HG03439 (cell line): ENCODE results near the gene SMIM41.

ENCODE experiments used
- ATAC-seq: cut with Tn5 transposase; IDR thresholded peaks from one replicate; pipeline ENCODE4 v1.9.1; 2021; ENCODE audit warnings: mild to moderate bottlenecking, moderate library complexity; ENCODE audit not compliant: unreplicated experiment

Gene SMIM41

DNA sequence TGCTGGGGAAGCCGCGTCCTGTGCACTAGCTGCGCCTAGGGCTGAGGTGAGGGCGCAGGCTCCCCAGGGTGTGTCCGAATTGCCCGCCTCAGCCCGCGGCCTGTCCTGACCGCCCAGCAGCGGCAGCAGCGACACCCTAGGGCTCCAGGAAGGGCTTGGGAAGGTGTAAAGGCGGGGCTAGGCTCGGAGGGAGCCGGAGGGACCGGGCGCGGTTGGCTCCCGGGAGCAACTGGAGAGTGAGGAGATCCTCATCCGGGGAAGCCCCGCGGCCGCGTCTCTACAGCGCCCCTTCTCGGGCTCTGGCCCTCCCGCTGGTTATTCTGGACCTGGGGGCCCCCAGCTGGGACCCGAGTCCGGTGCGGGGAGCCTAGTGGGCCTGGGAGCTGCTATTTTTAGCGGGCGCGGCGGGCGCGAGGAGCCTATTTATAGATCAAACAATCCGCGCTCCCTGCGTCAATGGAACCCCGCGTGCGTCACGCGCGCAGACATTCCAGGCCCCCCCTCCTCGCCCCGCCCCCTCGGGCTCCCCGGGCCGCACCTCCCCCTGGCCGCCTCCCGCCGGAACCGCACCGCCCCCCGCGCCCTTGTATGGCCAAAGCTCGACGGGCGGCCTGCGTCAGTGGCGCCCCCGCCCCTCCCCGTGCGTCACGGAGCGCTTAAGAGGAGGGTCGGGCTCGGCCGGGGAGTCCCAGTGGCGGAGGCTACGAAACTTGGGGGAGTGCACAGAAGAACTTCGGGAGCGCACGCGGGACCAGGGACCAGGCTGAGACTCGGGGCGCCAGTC is 28.6 kb upstream of the SMIM41 start, which contains the start of gene NR4A1:
Gene NR4A1 (plus strand): TSS at position 685 of the 784 bp plus-strand sequence. CDS start 2,887 bp downstream, outside the sequence.
- ATAC-seq: peak; percentile 79

DNA sequence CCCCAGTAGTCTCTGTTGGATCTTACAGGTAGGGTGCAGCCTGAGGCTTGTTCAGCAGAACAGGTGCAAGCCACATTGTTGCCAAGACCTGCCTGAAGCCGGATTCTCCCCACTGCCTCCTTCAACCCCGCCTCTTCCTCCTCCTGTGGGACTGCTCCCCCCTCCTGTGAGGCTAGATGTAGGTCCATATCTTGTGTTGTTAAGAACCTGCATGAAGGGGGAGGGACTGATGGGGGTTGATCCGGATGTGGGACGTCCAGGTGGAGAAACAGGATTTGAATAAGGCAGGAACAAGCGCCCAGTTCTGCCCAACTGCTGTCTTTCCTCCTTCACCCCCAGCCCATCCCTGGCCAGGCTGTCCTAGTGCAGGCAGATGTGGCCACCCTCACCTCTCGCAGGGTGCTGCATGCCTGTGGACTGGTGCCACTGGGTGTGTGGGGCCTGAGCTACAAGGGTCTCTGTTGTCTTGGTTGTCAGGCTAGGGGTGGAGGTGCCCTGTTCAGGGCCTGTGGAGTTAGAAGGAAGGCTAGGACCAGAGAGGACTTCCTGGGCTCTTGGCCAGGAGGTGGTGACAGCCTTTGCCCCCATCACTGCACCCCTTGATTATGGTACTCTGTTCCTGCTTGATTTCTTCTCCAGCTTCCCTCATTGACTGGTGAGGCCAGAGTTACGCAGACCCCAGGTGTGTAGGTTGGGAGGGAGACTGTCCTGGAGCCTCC is 26.9 kb upstream of the SMIM41 start:
- no peak for ATAC-seq

DNA sequence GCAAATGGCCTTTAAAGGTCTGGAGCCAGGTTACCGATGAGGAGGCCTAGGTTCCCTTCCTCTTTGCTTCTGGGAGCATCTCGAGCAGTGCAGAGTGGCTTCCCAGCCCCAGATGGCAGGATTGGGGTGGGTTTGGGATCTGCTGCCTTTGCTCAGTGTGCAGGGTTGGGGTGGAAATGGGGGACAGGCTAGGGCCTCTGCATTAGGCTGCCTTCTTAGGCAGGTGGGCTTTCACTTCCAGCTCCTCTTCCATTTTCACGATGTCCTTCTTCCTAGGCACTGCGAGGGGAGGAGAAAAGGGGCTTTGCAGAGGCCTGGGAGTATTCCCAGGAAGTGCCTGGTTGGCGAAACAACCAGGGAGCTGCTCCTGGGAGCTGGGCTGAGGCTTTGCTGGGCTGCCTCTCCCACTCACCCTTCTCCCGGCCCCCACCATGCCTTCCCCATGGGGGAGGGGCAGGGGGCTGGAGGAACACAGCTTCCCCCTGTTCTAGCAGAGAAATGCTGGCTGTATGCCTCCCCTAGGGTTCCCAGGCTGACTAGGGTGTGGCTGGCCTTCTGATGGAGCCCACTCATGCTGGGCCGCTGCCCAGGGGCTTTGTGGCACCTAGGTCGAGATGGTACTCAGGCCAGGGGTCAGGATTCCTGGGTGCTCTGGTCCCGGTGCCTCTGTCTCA is 25.8 kb upstream of the SMIM41 start:
- ATAC-seq: no peak

DNA sequence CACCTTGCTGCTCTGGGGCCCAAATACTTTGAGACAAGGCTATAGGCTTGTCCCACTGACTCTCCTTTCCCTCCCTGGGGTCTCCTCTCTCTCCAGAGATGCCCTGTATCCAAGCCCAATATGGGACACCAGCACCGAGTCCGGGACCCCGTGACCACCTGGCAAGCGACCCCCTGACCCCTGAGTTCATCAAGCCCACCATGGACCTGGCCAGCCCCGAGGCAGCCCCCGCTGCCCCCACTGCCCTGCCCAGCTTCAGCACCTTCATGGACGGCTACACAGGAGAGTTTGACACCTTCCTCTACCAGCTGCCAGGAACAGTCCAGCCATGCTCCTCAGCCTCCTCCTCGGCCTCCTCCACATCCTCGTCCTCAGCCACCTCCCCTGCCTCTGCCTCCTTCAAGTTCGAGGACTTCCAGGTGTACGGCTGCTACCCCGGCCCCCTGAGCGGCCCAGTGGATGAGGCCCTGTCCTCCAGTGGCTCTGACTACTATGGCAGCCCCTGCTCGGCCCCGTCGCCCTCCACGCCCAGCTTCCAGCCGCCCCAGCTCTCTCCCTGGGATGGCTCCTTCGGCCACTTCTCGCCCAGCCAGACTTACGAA is 25.2 kb upstream of the SMIM41 start:
- no peak for ATAC-seq

DNA sequence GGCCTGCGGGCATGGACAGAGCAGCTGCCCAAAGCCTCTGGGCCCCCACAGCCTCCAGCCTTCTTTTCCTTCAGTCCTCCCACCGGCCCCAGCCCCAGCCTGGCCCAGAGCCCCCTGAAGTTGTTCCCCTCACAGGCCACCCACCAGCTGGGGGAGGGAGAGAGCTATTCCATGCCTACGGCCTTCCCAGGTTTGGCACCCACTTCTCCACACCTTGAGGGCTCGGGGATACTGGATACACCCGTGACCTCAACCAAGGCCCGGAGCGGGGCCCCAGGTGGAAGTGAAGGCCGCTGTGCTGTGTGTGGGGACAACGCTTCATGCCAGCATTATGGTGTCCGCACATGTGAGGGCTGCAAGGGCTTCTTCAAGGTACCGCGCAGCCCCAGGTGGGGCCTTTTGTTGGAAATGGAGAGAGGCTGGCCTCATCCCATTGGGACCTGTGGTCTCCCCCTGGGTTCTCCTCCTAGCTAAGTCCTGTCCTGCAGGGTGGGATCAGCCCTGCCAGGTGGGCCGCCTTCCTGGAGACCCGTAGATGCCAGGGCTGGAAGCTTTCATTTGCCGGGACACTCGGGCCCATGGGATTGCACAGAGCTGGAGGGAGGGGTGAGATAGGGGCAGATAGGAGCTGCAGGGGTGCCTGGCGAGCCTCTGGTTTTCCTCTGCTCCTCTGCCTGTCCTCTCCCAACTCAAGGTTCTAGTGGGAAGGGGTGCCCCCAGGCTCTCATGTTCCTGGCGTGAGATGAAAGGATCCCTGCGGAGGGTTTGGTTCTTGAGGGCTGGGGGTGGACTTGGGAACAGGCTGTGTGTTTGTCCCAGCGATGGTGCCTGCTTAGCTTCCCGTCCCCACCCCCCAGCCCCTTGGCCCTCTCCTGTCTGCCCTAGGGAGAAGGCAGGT is 24.4 kb upstream of the SMIM41 start:
- ATAC-seq: no peak

DNA sequence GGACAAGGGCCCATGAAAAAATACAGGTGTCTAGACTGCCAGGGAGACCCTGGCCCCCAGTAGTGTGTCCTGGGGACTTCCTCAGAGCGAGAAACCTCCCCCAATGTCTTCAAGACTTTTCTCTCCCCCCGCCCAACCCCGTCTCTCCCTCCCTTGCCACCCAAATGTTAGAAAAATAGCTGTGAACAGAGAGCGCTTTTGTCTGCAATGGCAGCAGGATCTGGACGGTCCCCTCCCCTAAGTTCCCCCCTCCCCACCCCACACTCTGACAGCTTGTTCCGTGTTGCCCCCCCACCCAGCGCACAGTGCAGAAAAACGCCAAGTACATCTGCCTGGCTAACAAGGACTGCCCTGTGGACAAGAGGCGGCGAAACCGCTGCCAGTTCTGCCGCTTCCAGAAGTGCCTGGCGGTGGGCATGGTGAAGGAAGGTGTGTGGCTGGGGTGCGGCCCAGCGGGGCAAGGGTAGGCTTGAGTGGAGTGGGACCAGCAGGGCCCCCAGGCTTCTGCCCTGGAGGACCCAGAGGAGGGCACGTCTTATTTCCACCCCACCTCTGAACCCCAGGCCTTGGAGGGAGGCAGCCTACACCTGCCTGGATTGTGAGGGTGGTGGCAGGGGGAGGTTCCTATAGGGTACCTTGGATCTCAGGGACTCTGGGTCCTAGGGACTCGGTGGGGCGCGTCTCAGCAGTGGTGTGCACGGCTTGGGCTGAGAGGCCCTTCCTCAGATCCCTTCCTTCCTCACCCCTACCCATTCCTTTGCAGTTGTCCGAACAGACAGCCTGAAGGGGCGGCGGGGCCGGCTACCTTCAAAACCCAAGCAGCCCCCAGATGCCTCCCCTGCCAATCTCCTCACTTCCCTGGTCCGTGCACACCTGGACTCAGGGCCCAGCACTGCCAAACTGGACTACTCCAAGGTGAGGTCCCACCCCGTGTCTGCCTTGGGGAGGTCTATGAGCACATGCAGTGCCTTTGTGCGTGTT is 23.5 kb upstream of the SMIM41 start:
- ATAC-seq: no peak

DNA sequence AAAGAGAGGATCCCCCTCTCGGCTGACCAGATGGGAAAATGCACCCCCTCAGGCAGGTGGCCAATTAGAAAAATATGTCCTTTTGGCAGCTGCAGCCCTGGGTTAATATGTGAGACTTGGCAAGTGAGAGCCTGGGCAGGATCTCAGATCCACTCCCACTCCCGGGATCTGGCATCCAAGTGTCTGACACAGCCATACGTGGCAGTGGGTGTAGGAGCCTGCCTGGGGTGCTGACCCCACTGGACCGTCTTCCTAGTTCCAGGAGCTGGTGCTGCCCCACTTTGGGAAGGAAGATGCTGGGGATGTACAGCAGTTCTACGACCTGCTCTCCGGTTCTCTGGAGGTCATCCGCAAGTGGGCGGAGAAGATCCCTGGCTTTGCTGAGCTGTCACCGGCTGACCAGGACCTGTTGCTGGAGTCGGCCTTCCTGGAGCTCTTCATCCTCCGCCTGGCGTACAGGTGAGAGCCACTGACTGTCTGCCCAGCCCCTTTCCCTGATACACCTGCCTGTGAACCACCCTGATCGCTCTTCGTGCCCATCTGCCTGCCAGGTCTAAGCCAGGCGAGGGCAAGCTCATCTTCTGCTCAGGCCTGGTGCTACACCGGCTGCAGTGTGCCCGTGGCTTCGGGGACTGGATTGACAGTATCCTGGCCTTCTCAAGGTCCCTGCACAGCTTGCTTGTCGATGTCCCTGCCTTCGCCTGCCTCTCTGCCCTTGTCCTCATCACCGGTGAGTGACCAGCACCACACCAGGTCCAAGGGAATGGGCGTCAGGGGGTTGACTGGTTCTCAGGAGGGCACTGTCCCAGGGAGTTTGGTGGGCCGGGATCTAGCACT is 22.5 kb upstream of the SMIM41 start:
- ATAC-seq: no peak

DNA sequence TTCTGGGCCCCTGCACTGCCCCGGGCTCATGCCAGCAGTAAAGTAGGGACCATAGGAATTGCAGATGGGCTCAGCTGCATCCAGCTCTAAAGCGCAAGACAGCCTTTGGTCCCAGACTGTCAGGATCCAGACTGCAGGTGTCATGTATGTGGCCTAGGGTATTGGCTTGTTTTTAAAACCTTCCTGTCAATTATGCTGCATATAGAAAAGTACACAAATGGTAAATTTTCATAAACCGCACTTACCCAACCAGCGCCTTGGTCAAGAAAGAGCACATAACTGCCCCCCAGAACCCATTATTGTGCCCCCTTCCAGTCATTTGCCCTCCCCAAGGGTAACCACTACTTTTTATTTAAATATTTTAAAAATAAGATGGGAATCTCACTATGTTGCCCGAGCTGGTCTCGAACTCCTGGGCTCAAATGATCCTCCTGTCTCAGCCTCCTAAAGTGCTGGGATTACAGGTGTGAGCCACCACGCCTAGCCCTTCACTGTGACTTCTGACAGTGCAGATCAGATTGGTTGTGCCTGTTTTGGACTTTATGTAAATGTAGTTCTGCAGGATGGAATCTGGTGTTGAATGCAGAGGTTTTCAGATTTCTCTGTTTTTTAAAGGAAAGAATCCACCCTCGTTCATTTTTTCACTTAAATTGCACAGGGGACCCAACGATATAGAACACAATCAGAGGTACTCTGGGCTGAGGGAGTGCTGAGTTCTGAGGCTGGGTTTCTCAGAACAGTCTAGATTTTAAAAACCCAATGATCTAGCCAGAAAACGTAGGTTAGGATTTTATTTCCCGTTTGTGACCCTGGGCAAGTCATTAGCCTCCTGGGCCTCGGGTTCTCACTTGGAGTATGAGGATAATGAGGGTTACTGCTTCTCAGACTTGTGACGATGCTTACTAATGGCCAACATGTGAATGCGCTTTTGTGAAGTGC is 21.6 kb upstream of the SMIM41 start:
- no peak for ATAC-seq

DNA sequence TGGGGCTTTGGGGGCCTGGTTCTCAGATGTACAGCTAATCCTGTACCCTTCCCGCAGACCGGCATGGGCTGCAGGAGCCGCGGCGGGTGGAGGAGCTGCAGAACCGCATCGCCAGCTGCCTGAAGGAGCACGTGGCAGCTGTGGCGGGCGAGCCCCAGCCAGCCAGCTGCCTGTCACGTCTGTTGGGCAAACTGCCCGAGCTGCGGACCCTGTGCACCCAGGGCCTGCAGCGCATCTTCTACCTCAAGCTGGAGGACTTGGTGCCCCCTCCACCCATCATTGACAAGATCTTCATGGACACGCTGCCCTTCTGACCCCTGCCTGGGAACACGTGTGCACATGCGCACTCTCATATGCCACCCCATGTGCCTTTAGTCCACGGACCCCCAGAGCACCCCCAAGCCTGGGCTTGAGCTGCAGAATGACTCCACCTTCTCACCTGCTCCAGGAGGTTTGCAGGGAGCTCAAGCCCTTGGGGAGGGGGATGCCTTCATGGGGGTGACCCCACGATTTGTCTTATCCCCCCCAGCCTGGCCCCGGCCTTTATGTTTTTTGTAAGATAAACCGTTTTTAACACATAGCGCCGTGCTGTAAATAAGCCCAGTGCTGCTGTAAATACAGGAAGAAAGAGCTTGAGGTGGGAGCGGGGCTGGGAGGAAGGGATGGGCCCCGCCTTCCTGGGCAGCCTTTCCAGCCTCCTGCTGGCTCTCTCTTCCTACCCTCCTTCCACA is 20.7 kb upstream of the SMIM41 start:
- no peak for ATAC-seq

DNA sequence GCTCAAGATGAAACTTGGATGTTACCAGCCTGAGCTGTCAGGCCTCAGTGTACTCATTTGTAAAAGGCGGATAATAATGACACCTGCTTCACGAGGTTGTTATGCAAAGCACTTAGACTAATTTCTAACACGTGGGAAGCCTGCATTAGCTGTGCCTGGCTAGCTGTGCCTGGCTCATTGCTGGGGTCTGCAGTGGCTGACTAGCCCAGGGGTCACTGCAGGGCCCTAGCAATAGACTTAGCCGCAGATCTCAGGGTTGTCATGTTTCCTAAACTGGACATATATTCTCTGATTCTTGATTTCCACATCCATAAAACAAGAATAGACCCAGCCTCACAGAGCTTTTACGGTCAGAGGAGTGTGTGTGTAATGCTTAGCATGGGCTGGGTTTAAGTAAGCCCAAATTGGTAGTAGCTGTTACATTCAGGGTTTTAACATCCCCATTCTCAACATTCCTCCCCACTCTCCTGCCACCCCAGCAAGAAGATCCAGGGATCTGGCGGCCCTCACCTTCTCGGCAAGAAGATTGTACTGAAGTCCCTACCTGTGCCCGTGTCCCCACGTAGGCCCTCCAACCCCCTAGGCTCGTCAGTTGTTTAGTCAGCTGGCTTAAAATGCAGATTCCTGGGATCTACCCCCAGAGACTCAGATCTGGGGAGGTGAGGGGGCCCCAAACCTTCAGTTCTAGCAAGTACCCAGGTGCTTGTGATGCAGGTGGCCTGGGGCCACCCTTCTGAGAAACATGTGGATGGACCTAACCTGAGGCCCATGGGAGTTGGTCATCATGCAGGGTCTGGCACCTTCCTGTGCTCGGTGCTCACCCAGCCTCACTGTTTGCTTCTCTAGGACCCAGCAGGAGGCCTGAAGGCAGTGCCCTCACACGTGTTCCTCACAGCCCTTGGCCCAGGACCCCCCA is 19.7 kb upstream of the SMIM41 start:
- no peak for ATAC-seq

DNA sequence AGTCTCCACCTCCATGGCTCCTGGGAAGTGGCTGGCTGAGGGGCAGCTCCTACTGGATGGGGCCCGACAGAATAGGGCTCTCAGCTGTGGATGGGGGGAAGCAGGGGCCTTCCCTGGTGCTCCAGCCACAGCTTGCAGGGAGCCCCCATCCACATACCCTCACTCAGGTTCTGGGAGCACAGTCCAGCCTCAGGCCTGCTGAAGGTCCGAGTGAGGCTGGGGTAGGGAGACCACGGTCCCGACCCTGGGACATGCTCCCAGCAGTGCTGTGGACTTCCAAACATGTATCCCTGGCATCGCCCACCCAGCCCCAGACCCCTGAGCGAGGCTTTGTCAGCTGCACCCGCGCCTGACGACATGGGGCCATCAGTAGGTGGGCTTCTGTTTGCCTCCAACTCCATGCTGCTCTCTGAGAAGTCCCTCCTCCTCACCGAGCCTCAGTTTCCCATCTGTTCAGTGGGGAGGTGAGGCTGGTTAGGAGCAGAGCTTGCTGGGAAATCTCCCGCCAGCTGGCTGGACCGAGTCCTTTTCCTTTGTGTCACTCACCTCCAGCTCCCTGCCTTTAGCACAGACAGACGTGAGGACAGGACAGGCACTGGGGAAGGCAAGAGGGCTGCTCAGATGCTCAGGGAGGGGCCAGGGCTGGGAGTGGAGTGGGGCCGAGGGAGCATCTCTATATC is 18.9 kb upstream of the SMIM41 start:
- no peak for ATAC-seq

DNA sequence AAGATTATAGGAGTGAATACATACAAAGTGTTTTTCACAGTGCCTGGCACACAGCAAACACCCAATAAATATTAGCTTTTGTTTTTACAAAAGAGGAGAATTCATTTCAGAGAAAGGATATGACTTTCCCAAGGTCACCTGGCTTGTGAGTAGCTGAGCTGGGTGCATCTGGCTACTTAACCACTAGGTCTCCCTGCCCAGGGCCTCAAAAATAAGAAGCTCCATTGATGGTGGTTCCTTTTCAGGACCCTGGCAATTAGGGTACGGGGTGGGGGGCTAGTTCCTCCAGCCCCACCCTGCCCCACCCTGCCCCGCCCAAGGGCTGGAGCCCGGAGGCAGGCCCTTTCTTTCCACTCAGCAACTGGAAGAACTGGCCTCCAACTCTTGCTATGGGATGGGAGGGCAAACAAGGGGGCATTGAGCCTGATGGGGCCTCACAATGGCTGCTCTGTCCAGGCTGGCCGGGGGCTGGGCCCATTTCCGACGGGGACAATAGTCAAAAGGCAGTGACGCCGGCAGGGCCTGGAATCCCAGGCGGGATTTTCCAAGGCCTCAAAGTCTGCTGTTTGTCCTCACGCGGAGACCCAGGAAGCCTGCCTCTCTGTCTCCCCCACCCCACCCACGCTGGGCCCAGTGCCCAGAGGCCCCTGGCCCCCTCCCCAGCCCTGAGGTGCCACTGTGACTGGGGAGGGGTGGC is 17.9 kb upstream of the SMIM41 start:
- ATAC-seq: no peak

DNA sequence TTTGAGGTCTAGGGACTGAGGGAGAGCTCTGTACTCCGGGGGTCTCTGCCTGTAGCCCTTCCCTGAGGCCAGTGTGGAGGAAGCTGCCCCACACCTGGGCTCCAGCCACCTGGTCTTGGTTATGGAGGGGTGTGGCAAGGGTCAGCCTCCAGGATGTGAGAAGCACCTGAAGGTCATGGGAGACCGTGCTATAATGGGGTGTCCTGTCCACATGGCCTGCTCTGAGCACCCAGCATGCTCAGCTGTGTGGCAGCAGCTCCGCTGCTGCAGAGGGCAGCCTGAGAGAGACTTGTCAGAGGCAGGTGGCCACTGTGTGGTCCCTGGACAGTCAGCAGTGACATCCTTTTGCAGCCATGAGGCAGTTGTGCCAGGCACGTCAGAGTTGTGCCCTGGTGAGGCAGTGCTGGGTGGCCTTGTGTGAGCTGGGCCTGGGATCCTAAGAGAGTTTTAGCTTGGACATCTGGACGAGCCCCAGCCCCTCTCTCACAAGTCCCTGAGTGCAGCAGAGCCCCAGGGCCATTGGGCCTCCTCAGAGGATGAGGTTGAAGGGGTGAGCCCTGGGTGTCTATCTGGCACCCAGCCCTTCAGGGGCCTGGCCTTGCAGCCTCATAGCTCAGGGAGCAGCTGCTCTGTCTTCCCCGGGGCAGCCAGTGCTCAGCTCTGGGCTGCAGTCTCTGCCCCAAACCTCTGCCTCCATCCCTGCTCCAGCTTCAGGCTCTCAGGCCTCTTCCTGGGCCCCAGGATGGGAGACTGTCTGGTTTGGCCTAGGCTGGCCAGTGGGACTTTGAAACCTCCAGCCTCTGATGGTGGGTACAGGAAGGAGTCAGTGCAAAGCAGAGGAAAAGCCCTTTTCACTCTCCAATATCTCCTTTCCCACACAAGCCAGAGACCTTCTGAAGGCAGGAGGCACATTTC is 17.1 kb upstream of the SMIM41 start:
- ATAC-seq: no peak
